ENCODE data around the gene GUF1. TPM values are rescaled to one million over a fixed set of nuclear protein-coding genes. Genes with fewer than 3 reads are reported as not detected.

GUF1 gene
- total and polyA plus RNA-seq, 7 experiments from 2014 or later = 11.0 to 26.0 (median 19.9) TPM

- Histone ChIP-seq H3K9me3 (ENCODE audit: control insufficient read depth in 2 of 3, low read length in 3 of 3) (no peaks in the 10 kb centered on the region), H3K36me3 (ENCODE audit: control insufficient read depth in 2 of 3, insufficient read depth in 3 of 3, low read length in 3 of 3) (peaks cover 0 to 12% (median 7%) of the 10 kb centered on the region in 3 experiments), H3K4me3 (ENCODE audit: low read length) (peak overlapping the region; percentile 94), H3K27me3 (ENCODE audit: control insufficient read depth in 2 of 2, insufficient read depth in 2 of 2, low read length in 2 of 2) (no peaks in the 10 kb centered on the region), H3K4me1 (ENCODE audit: control insufficient read depth in 2 of 2, insufficient read depth in 2 of 2, low read length in 2 of 2) (peaks cover 8 to 15% of the 10 kb centered on the region in 2 donors), H3K27ac (ENCODE audit: low read depth, low read length) (peak overlapping the region; percentile 98)
- Mint-ChIP-seq H3K4me1 (peaks cover 9 to 58% (median 43%) of the 10 kb centered on the region in 7 donors), H3K36me3 (peaks cover 2 to 10% (median 3%) of the 10 kb centered on the region in 5 donors), H3K9me3 (no peaks in the 10 kb centered on the region), H3K27ac (peak overlapping the region; percentile 98 to 100 (median 99)), H3K4me3 (peak overlapping the region; percentile 84 to 99 (median 98)), H3K27me3 (peaks cover 0 to 2% (median 0%) of the 10 kb centered on the region in 5 donors)
- POLR2A ChIA-PET = interaction anchor here (0.9 to 3.7 kb wide), 5 partner anchors 10 to 47 kb away, joined by 3 to 41 read pairs (median 6); partner anchors contain the start of gene GNPDA2
- intact Hi-C loops (cut with micrococcal nuclease) = loop anchor here in 1 of 2 donors (2.0 kb wide), 1 partner anchor 18 kb away; no protein-coding TSS in a partner anchor
- ATAC-seq = no peak
- CTCF ChIA-PET = no interaction called here
- DNase-seq = peak in 1 of 9 donors; percentile 7
These were observed 840 bp downstream of the GUF1 start for GRCh38 chr4:44679060-44679459.

- H3K4me3 Mint-ChIP-seq = no peak overlapping the region
- no peaks in the 10 kb centered on the region for H3K9me3 ChIP-seq (ENCODE audit: control insufficient read depth in 2 of 3, low read length in 3 of 3)
- ATAC-seq (no peak), DNase-seq (no peak)
- H3K27me3 ChIP-seq (ENCODE audit: control insufficient read depth in 2 of 2, insufficient read depth in 2 of 2, low read length in 2 of 2) = no peaks in the 10 kb centered on the region
- peaks cover 3 to 38% (median 16%) of the 10 kb centered on the region in 3 experiments for H3K36me3 ChIP-seq (ENCODE audit: control insufficient read depth in 2 of 3, insufficient read depth in 3 of 3, low read length in 3 of 3)
- CTCF ChIA-PET = no interaction called here
- peak overlapping the region in 2 of 9 donors; percentile 16 to 46 for H3K27ac Mint-ChIP-seq
- H3K9me3 Mint-ChIP-seq = no peaks in the 10 kb centered on the region
- H3K36me3 Mint-ChIP-seq = peaks cover 9 to 42% (median 26%) of the 10 kb centered on the region in 5 donors
- no peaks in the 10 kb centered on the region for H3K27me3 Mint-ChIP-seq
- peaks cover 0 to 4% of the 10 kb centered on the region in 2 donors for H3K4me1 ChIP-seq (ENCODE audit: control insufficient read depth in 2 of 2, insufficient read depth in 2 of 2, low read length in 2 of 2)
- intact Hi-C loops (cut with micrococcal nuclease) = no loop called here
- no peak overlapping the region for H3K27ac ChIP-seq (ENCODE audit: low read depth, low read length)
- no peak overlapping the region for H3K4me3 ChIP-seq (ENCODE audit: low read length)
- POLR2A ChIA-PET = no interaction called here
- peaks cover 2 to 52% (median 37%) of the 10 kb centered on the region in 7 donors for H3K4me1 Mint-ChIP-seq
These were observed 6.4 kb downstream of the GUF1 start for GRCh38 chr4:44684648-44685047.

DNA sequence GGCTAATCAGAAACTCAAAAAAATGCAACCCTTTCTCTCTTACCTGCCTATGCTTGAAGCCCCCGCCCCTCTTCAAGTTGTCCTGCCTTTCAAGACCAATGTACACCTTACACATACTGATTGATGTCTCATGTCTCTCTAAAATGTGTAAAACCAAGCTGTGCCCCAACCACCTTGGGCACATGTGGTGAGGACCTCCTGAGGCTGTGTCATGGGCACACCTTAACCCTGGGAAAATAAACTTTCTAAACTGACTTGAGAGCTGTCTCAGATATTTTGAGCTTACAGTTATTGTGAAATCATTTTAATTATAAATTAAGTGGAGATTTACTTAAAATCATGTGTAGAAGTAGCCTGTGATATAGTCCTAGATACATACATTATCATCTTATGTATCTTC lies 22.2 kb downstream of the GUF1 start:
- DNase-seq (no peak), ATAC-seq (no peak)
- intact Hi-C loops (cut with micrococcal nuclease) = no loop called here
- H3K27me3 ChIP-seq (ENCODE audit: control insufficient read depth in 2 of 2, insufficient read depth in 2 of 2, low read length in 2 of 2) = no peaks in the 10 kb centered on the region
- no peak overlapping the region for H3K27ac ChIP-seq (ENCODE audit: low read depth, low read length)
- no peaks in the 10 kb centered on the region for H3K27me3 Mint-ChIP-seq
- H3K4me1 Mint-ChIP-seq = peaks cover 0 to 10% (median 0%) of the 10 kb centered on the region in 7 donors
- no peak overlapping the region for H3K4me3 Mint-ChIP-seq
- POLR2A ChIA-PET = no interaction called here
- H3K4me3 ChIP-seq (ENCODE audit: low read length) = no peak overlapping the region
- H3K4me1 ChIP-seq (ENCODE audit: control insufficient read depth in 2 of 2, insufficient read depth in 2 of 2, low read length in 2 of 2) = no peaks in the 10 kb centered on the region
- H3K36me3 Mint-ChIP-seq = peaks cover 0 to 45% (median 18%) of the 10 kb centered on the region in 5 donors
- no peaks in the 10 kb centered on the region for H3K9me3 ChIP-seq (ENCODE audit: control insufficient read depth in 2 of 3, low read length in 3 of 3)
- no peaks in the 10 kb centered on the region for H3K9me3 Mint-ChIP-seq
- peaks cover 0 to 53% (median 4%) of the 10 kb centered on the region in 3 experiments for H3K36me3 ChIP-seq (ENCODE audit: control insufficient read depth in 2 of 3, insufficient read depth in 3 of 3, low read length in 3 of 3)
- H3K27ac Mint-ChIP-seq = peak overlapping the region in 4 of 9 donors; percentile 6 to 68 (median 42)
- CTCF ChIA-PET = no interaction called here

- POLR2A ChIA-PET = interaction anchor here (0.6 to 1.7 kb wide), 2 partner anchors 25 to 501 kb away, joined by 3 read pairs; no protein-coding TSS in a partner anchor
- ATAC-seq = no peak
These were observed 22.8 kb downstream of the GUF1 start for GRCh38 chr4:44701037-44701436.

GRCh38 chr4:44704673-44705072 lies 26.5 kb downstream of the GUF1 start:
- intact Hi-C loops (cut with micrococcal nuclease) = no loop called here
- Mint-ChIP-seq H3K4me1 (peaks cover 0 to 14% (median 0%) of the 10 kb centered on the region in 7 donors), H3K27me3 (no peaks in the 10 kb centered on the region), H3K27ac (no peak overlapping the region), H3K4me3 (no peak overlapping the region), H3K36me3 (peaks cover 0 to 28% (median 11%) of the 10 kb centered on the region in 5 donors), H3K9me3 (no peaks in the 10 kb centered on the region)
- no peak overlapping the region for H3K27ac ChIP-seq (ENCODE audit: low read depth, low read length)
- CTCF ChIA-PET = no interaction called here
- ATAC-seq (no peak), DNase-seq (no peak)
- no peaks in the 10 kb centered on the region for H3K27me3 ChIP-seq (ENCODE audit: control insufficient read depth in 2 of 2, insufficient read depth in 2 of 2, low read length in 2 of 2)
- POLR2A ChIA-PET = no interaction called here
- no peak overlapping the region for H3K4me3 ChIP-seq (ENCODE audit: low read length)
- H3K4me1 ChIP-seq (ENCODE audit: control insufficient read depth in 2 of 2, insufficient read depth in 2 of 2, low read length in 2 of 2) = no peaks in the 10 kb centered on the region
- peaks cover 0 to 35% (median 0%) of the 10 kb centered on the region in 3 experiments for H3K36me3 ChIP-seq (ENCODE audit: control insufficient read depth in 2 of 3, insufficient read depth in 3 of 3, low read length in 3 of 3)
- H3K9me3 ChIP-seq (ENCODE audit: control insufficient read depth in 2 of 3, low read length in 3 of 3) = no peaks in the 10 kb centered on the region

More at GRCh38 chr4:44701037-44701436, 22.8 kb downstream of the GUF1 start:
- intact Hi-C loops (cut with micrococcal nuclease) = no loop called here
- DNase-seq = no peak
- peaks cover 0 to 51% (median 2%) of the 10 kb centered on the region in 3 experiments for H3K36me3 ChIP-seq (ENCODE audit: control insufficient read depth in 2 of 3, insufficient read depth in 3 of 3, low read length in 3 of 3)
- no peaks in the 10 kb centered on the region for H3K9me3 ChIP-seq (ENCODE audit: control insufficient read depth in 2 of 3, low read length in 3 of 3)
- H3K27me3 ChIP-seq (ENCODE audit: control insufficient read depth in 2 of 2, insufficient read depth in 2 of 2, low read length in 2 of 2) = no peaks in the 10 kb centered on the region
- H3K27ac Mint-ChIP-seq = peak overlapping the region in 3 of 9 donors; percentile 6 to 75 (median 57)
- no peak overlapping the region for H3K4me3 Mint-ChIP-seq
- CTCF ChIA-PET = no interaction called here
- no peak overlapping the region for H3K4me3 ChIP-seq (ENCODE audit: low read length)
- H3K4me1 ChIP-seq (ENCODE audit: control insufficient read depth in 2 of 2, insufficient read depth in 2 of 2, low read length in 2 of 2) = no peaks in the 10 kb centered on the region
- no peaks in the 10 kb centered on the region for H3K27me3 Mint-ChIP-seq
- peaks cover 0 to 6% (median 0%) of the 10 kb centered on the region in 7 donors for H3K4me1 Mint-ChIP-seq
- no peaks in the 10 kb centered on the region for H3K9me3 Mint-ChIP-seq
- H3K27ac ChIP-seq (ENCODE audit: low read depth, low read length) = no peak overlapping the region
- peaks cover 0 to 42% (median 17%) of the 10 kb centered on the region in 5 donors for H3K36me3 Mint-ChIP-seq

DNA sequence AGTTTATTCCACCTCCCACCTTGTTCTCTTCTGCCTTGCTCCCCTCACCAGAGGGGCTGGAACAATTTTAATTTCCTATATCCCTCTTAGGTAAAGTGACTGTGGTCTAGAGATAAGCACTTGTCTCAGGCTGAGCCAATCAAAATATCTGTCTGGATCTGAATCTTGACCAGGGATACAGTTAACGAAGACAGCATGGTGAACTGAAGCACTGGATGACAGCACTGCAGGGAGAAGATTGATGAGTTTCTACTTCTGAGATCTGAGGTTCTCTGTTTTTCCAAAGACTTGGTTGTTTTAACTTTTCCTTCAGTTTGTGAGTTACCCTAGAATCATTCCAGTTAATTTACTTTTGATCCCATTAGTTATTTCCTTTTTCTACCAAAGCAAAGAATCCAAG lies 34.9 kb downstream of the GUF1 start:
- CTCF ChIA-PET = no interaction called here

GRCh38 chr4:44716597-44716996 lies 38.4 kb downstream of the GUF1 start:
- CTCF ChIA-PET = no interaction called here
- no peaks in the 10 kb centered on the region for H3K27me3 Mint-ChIP-seq

More for the DNA sequence above, 34.9 kb downstream of the GUF1 start:
- H3K27me3 ChIP-seq (ENCODE audit: control insufficient read depth in 2 of 2, insufficient read depth in 2 of 2, low read length in 2 of 2) = no peaks in the 10 kb centered on the region
- peaks cover 0 to 14% (median 8%) of the 10 kb centered on the region in 5 donors for H3K36me3 Mint-ChIP-seq
- peak overlapping the region in 1 of 9 donors; percentile 59 for H3K27ac Mint-ChIP-seq
- H3K9me3 ChIP-seq (ENCODE audit: control insufficient read depth in 2 of 3, low read length in 3 of 3) = no peaks in the 10 kb centered on the region
- H3K4me1 ChIP-seq (ENCODE audit: control insufficient read depth in 2 of 2, insufficient read depth in 2 of 2, low read length in 2 of 2) = no peaks in the 10 kb centered on the region
- POLR2A ChIA-PET = no interaction called here
- H3K9me3 Mint-ChIP-seq = no peaks in the 10 kb centered on the region
- no peak overlapping the region for H3K4me3 Mint-ChIP-seq
- peaks cover 0 to 3% (median 0%) of the 10 kb centered on the region in 3 experiments for H3K36me3 ChIP-seq (ENCODE audit: control insufficient read depth in 2 of 3, insufficient read depth in 3 of 3, low read length in 3 of 3)
- H3K4me1 Mint-ChIP-seq = peaks cover 0 to 36% (median 5%) of the 10 kb centered on the region in 7 donors
- DNase-seq = no peak
- no peak overlapping the region for H3K27ac ChIP-seq (ENCODE audit: low read depth, low read length)
- H3K4me3 ChIP-seq (ENCODE audit: low read length) = no peak overlapping the region
- H3K27me3 Mint-ChIP-seq = no peaks in the 10 kb centered on the region
- intact Hi-C loops (cut with micrococcal nuclease) = no loop called here
- ATAC-seq = no peak

More at GRCh38 chr4:44716597-44716996, 38.4 kb downstream of the GUF1 start:
- peaks cover 0 to 3% (median 0%) of the 10 kb centered on the region in 3 experiments for H3K36me3 ChIP-seq (ENCODE audit: control insufficient read depth in 2 of 3, insufficient read depth in 3 of 3, low read length in 3 of 3)
- Mint-ChIP-seq H3K4me3 (no peak overlapping the region), H3K27ac (no peak overlapping the region), H3K9me3 (no peaks in the 10 kb centered on the region), H3K4me1 (peaks cover 1 to 63% (median 26%) of the 10 kb centered on the region in 7 donors), H3K36me3 (peaks cover 0 to 12% (median 8%) of the 10 kb centered on the region in 5 donors)
- H3K27me3 ChIP-seq (ENCODE audit: control insufficient read depth in 2 of 2, insufficient read depth in 2 of 2, low read length in 2 of 2) = no peaks in the 10 kb centered on the region
- H3K4me1 ChIP-seq (ENCODE audit: control insufficient read depth in 2 of 2, insufficient read depth in 2 of 2, low read length in 2 of 2) = peaks cover 0 to 3% of the 10 kb centered on the region in 2 donors
- intact Hi-C loops (cut with micrococcal nuclease) = loop anchor here in 1 of 2 donors (1.0 kb wide), 1 partner anchor 8 kb away; no protein-coding TSS in a partner anchor
- POLR2A ChIA-PET = interaction anchor here (2.1 kb wide), 1 partner anchor 38 kb away, joined by 10 read pairs; the partner anchor contains the start of gene GUF1
- DNase-seq (no peak), ATAC-seq (no peak)
- no peak overlapping the region for H3K4me3 ChIP-seq (ENCODE audit: low read length)
- H3K9me3 ChIP-seq (ENCODE audit: control insufficient read depth in 2 of 3, low read length in 3 of 3) = no peaks in the 10 kb centered on the region
- no peak overlapping the region for H3K27ac ChIP-seq (ENCODE audit: low read depth, low read length)

Measured in naive thymus-derived CD4-positive, alpha-beta T cell (primary cell).